Immature natural killer cell (primary cell): ENCODE results near the gene CADM2. TPM values are rescaled to one million over a fixed set of nuclear protein-coding genes. Genes with fewer than 3 reads are reported as not detected.

Experiments
- DNase-seq, 3 donors: peaks; one replicate each; pipeline ENCODE4 v3.0.0; 2022; ENCODE audit warnings: mixed read lengths in 1 of 3
- H3K27ac Mint-ChIP-seq, 6 donors: one replicate each; pipeline ENCODE4 v1.8.0; 2020; ENCODE audit warnings: mixed read lengths in 6 of 6, mild to moderate bottlenecking in 5 of 6, inconsistent platforms in 4 of 6, moderate library complexity in 3 of 6
- H3K27me3 Mint-ChIP-seq, 3 donors: one replicate each; pipeline ENCODE4 v1.8.0; 2020 to 2021; ENCODE audit warnings: low read depth in 3 of 3, mild to moderate bottlenecking in 3 of 3, mixed read lengths in 3 of 3, moderate library complexity in 3 of 3, inconsistent platforms in 1 of 3
- H3K36me3 Mint-ChIP-seq, 3 donors: one replicate each; pipeline ENCODE4 v1.8.0; 2020; ENCODE audit warnings: mixed read lengths in 3 of 3, inconsistent platforms in 2 of 3, mild to moderate bottlenecking in 2 of 3
- H3K4me1 Mint-ChIP-seq, 2 donors: one replicate each; pipeline ENCODE4 v1.8.0; 2020; ENCODE audit warnings: inconsistent platforms in 2 of 2, mild to moderate bottlenecking in 2 of 2, mixed read lengths in 2 of 2, moderate library complexity in 1 of 2
- H3K4me3 Mint-ChIP-seq, 5 donors: one replicate each; pipeline ENCODE4 v1.8.0; 2020; ENCODE audit warnings: mild to moderate bottlenecking in 5 of 5, mixed read lengths in 5 of 5, inconsistent platforms in 3 of 5, moderate library complexity in 3 of 5
- H3K9me3 Mint-ChIP-seq, 6 donors: one replicate each; pipeline ENCODE4 v1.8.0; 2020; ENCODE audit warnings: mild to moderate bottlenecking in 6 of 6, mixed read lengths in 6 of 6, inconsistent platforms in 4 of 6, moderate library complexity in 3 of 6
- polyA plus RNA-seq, 3 donors: library from polyadenylated mRNA; unstranded; fragments of 300-500 nt; fragmentation: Illumina TruSeq; gene quantifications; one replicate each; pipeline ENCODE4 v1.2.3, GENCODE V29; 2021

The CADM2 gene
- polyA plus RNA-seq, 3 donors from 2014 or later: 0.64 TPM; not detected in 2

GRCh38 chr3:85877631-85878030, 918.8 kb downstream of the CADM2 start:
- H3K4me3 Mint-ChIP-seq: no peak overlapping the region
- H3K27me3 Mint-ChIP-seq: peaks cover 0 to 2% (median 0%) of the 10 kb centered on the region in 3 donors
- H3K4me1 Mint-ChIP-seq: no peaks in the 10 kb centered on the region
- H3K9me3 Mint-ChIP-seq: peaks cover 6 to 42% (median 16%) of the 10 kb centered on the region in 6 donors
- no peak for DNase-seq
- peaks cover 0 to 3% (median 0%) of the 10 kb centered on the region in 3 donors for H3K36me3 Mint-ChIP-seq
- no peak overlapping the region for H3K27ac Mint-ChIP-seq

GRCh38 chr3:85881833-85882393, 923.1 kb downstream of the CADM2 start:
- Mint-ChIP-seq H3K4me1 (no peaks in the 10 kb centered on the region), H3K27me3 (peaks cover 0 to 2% (median 0%) of the 10 kb centered on the region in 3 donors), H3K36me3 (peaks cover 0 to 3% (median 0%) of the 10 kb centered on the region in 3 donors), H3K4me3 (no peak overlapping the region), H3K27ac (no peak overlapping the region), H3K9me3 (peaks cover 8 to 34% (median 13%) of the 10 kb centered on the region in 6 donors)
- no peak for DNase-seq

- peaks cover 0 to 5% (median 5%) of the 10 kb centered on the region in 3 donors for H3K36me3 Mint-ChIP-seq
- peaks cover 0 to 1% (median 0%) of the 10 kb centered on the region in 3 donors for H3K27me3 Mint-ChIP-seq
- DNase-seq: no peak
- H3K4me1 Mint-ChIP-seq: no peaks in the 10 kb centered on the region
- H3K4me3 Mint-ChIP-seq: no peak overlapping the region
- no peak overlapping the region for H3K27ac Mint-ChIP-seq
- H3K9me3 Mint-ChIP-seq: peaks cover 9 to 50% (median 35%) of the 10 kb centered on the region in 6 donors
Measured at GRCh38 chr3:85890043-85890555, 931.3 kb downstream of the CADM2 start.

GRCh38 chr3:85903434-85903833, 944.6 kb downstream of the CADM2 start:
- no peaks in the 10 kb centered on the region for H3K36me3 Mint-ChIP-seq
- DNase-seq: no peak
- H3K27ac Mint-ChIP-seq: no peak overlapping the region
- H3K4me1 Mint-ChIP-seq: no peaks in the 10 kb centered on the region
- H3K27me3 Mint-ChIP-seq: no peaks in the 10 kb centered on the region
- H3K4me3 Mint-ChIP-seq: no peak overlapping the region
- H3K9me3 Mint-ChIP-seq: peaks cover 0 to 58% (median 29%) of the 10 kb centered on the region in 6 donors

- no peaks in the 10 kb centered on the region for H3K4me1 Mint-ChIP-seq
- H3K9me3 Mint-ChIP-seq: peaks cover 2 to 50% (median 27%) of the 10 kb centered on the region in 6 donors
- H3K4me3 Mint-ChIP-seq: no peak overlapping the region
- peaks cover 0 to 1% (median 0%) of the 10 kb centered on the region in 3 donors for H3K27me3 Mint-ChIP-seq
- peaks cover 0 to 3% (median 0%) of the 10 kb centered on the region in 3 donors for H3K36me3 Mint-ChIP-seq
- no peak overlapping the region for H3K27ac Mint-ChIP-seq
- no peak for DNase-seq
Measured at GRCh38 chr3:85912980-85913379, 954.2 kb downstream of the CADM2 start.

GRCh38 chr3:85922374-85922773, 963.6 kb downstream of the CADM2 start:
- no peaks in the 10 kb centered on the region for H3K4me1 Mint-ChIP-seq
- H3K27ac Mint-ChIP-seq: no peak overlapping the region
- H3K9me3 Mint-ChIP-seq: peaks cover 6 to 37% (median 25%) of the 10 kb centered on the region in 6 donors
- H3K27me3 Mint-ChIP-seq: no peaks in the 10 kb centered on the region
- H3K36me3 Mint-ChIP-seq: no peaks in the 10 kb centered on the region
- no peak overlapping the region for H3K4me3 Mint-ChIP-seq
- no peak for DNase-seq

- Mint-ChIP-seq H3K36me3 (no peaks in the 10 kb centered on the region), H3K4me3 (no peak overlapping the region), H3K4me1 (no peaks in the 10 kb centered on the region), H3K27me3 (no peaks in the 10 kb centered on the region), H3K27ac (no peak overlapping the region), H3K9me3 (peaks cover 5 to 39% (median 20%) of the 10 kb centered on the region in 6 donors)
- no peak for DNase-seq
Measured at GRCh38 chr3:85930718-85931117, 971.9 kb downstream of the CADM2 start.

- H3K4me1 Mint-ChIP-seq: no peaks in the 10 kb centered on the region
- peaks cover 7 to 37% (median 16%) of the 10 kb centered on the region in 6 donors for H3K9me3 Mint-ChIP-seq
- no peak overlapping the region for H3K27ac Mint-ChIP-seq
- no peak for DNase-seq
- no peaks in the 10 kb centered on the region for H3K27me3 Mint-ChIP-seq
- H3K4me3 Mint-ChIP-seq: no peak overlapping the region
- no peaks in the 10 kb centered on the region for H3K36me3 Mint-ChIP-seq
Measured at GRCh38 chr3:85933326-85933725, 974.5 kb downstream of the CADM2 start.

- no peaks in the 10 kb centered on the region for H3K27me3 Mint-ChIP-seq
- no peak overlapping the region for H3K27ac Mint-ChIP-seq
- no peak overlapping the region for H3K4me3 Mint-ChIP-seq
- no peak for DNase-seq
- peaks cover 7 to 36% (median 15%) of the 10 kb centered on the region in 6 donors for H3K9me3 Mint-ChIP-seq
- no peaks in the 10 kb centered on the region for H3K4me1 Mint-ChIP-seq
- no peaks in the 10 kb centered on the region for H3K36me3 Mint-ChIP-seq
Measured at GRCh38 chr3:85935171-85935570, 976.4 kb downstream of the CADM2 start.

- no peak for DNase-seq
- H3K9me3 Mint-ChIP-seq: peaks cover 6 to 30% (median 18%) of the 10 kb centered on the region in 6 donors
- H3K27ac Mint-ChIP-seq: no peak overlapping the region
Measured at GRCh38 chr3:85939074-85939482, 980.3 kb downstream of the CADM2 start.

GRCh38 chr3:85950435-85950834, 991.6 kb downstream of the CADM2 start:
- Mint-ChIP-seq H3K4me3 (no peak overlapping the region), H3K27me3 (peaks cover 0 to 2% (median 0%) of the 10 kb centered on the region in 3 donors), H3K9me3 (peaks cover 3 to 36% (median 13%) of the 10 kb centered on the region in 6 donors), H3K27ac (no peak overlapping the region), H3K4me1 (no peaks in the 10 kb centered on the region), H3K36me3 (no peaks in the 10 kb centered on the region)
- DNase-seq: no peak

More at GRCh38 chr3:85939074-85939482, 980.3 kb downstream of the CADM2 start:
- Mint-ChIP-seq H3K4me1 (no peaks in the 10 kb centered on the region), H3K27me3 (no peaks in the 10 kb centered on the region), H3K36me3 (no peaks in the 10 kb centered on the region), H3K4me3 (no peak overlapping the region)

GRCh38 chr3:85960793-85961192, 1002.0 kb downstream of the CADM2 start:
- H3K4me3 Mint-ChIP-seq: no peak overlapping the region
- no peaks in the 10 kb centered on the region for H3K36me3 Mint-ChIP-seq
- no peak overlapping the region for H3K27ac Mint-ChIP-seq
- no peak for DNase-seq
- no peaks in the 10 kb centered on the region for H3K4me1 Mint-ChIP-seq
- H3K9me3 Mint-ChIP-seq: peaks cover 3 to 45% (median 14%) of the 10 kb centered on the region in 6 donors
- no peaks in the 10 kb centered on the region for H3K27me3 Mint-ChIP-seq

- no peak for DNase-seq
- Mint-ChIP-seq H3K36me3 (no peaks in the 10 kb centered on the region), H3K4me1 (no peaks in the 10 kb centered on the region), H3K27me3 (peaks cover 0 to 2% (median 0%) of the 10 kb centered on the region in 3 donors), H3K9me3 (peaks cover 7 to 26% (median 14%) of the 10 kb centered on the region in 6 donors), H3K4me3 (no peak overlapping the region), H3K27ac (no peak overlapping the region)
Measured at GRCh38 chr3:85977615-85978338, 1019.0 kb downstream of the CADM2 start.

GRCh38 chr3:85979034-85979433, 1020.2 kb downstream of the CADM2 start:
- Mint-ChIP-seq H3K9me3 (peaks cover 2 to 22% (median 7%) of the 10 kb centered on the region in 6 donors), H3K27ac (no peak overlapping the region)
- no peak for DNase-seq

More at GRCh38 chr3:85979034-85979433, 1020.2 kb downstream of the CADM2 start:
- H3K4me1 Mint-ChIP-seq: no peaks in the 10 kb centered on the region
- no peaks in the 10 kb centered on the region for H3K36me3 Mint-ChIP-seq
- no peak overlapping the region for H3K4me3 Mint-ChIP-seq
- H3K27me3 Mint-ChIP-seq: no peaks in the 10 kb centered on the region
